ENCODE results near the gene CCP110. TPM values are rescaled to one million over a fixed set of nuclear protein-coding genes. Genes with fewer than 3 reads are reported as not detected.

CCP110 gene
- total and polyA plus RNA-seq, 7 experiments from 2014 or later: 9.2 to 33.0 (median 18.1) TPM

- ATAC-seq (no peak), DNase-seq (no peak)
- H3K4me1 Mint-ChIP-seq: peaks cover 0 to 11% (median under 1%) of the 10 kb centered on the region in 7 donors
- Histone ChIP-seq H3K27me3 (ENCODE audit: control insufficient read depth in 2 of 2, insufficient read depth in 2 of 2, low read length in 2 of 2) (no peaks in the 10 kb centered on the region), H3K36me3 (ENCODE audit: control insufficient read depth in 2 of 3, insufficient read depth in 3 of 3, low read length in 3 of 3) (no peaks in the 10 kb centered on the region), H3K9me3 (ENCODE audit: control insufficient read depth in 2 of 3, low read length in 3 of 3) (no peaks in the 10 kb centered on the region), H3K27ac (ENCODE audit: low read depth, low read length) (no peak overlapping the region), H3K4me3 (ENCODE audit: low read length) (no peak overlapping the region), H3K4me1 (ENCODE audit: control insufficient read depth in 2 of 2, insufficient read depth in 2 of 2, low read length in 2 of 2) (peaks cover 0 to 5% of the 10 kb centered on the region in 2 donors)
- no peaks in the 10 kb centered on the region for H3K27me3 Mint-ChIP-seq
- ChIA-PET CTCF (no interaction called here), POLR2A (no interaction called here)
- no peak overlapping the region for H3K4me3 Mint-ChIP-seq
- peaks cover 0 to 6% (median 4%) of the 10 kb centered on the region in 5 donors for H3K36me3 Mint-ChIP-seq
- intact Hi-C loops (cut with micrococcal nuclease): no loop called here
- H3K9me3 Mint-ChIP-seq: no peaks in the 10 kb centered on the region
- no peak overlapping the region for H3K27ac Mint-ChIP-seq
These were observed 25.9 kb downstream of the CCP110 start for GRCh38 chr16:19549673-19550072.

GRCh38 chr16:19555186-19555937, 31.6 kb downstream of the CCP110 start, which contains the start of gene VPS35L:
VPS35L (plus strand) TSS chr16:19555703; CDS start chr16:19555730, 27 bp downstream.
- POLR2A ChIA-PET: interaction anchor here (0.6 to 3.4 kb wide), 10 partner anchors 10 to 766 kb away, joined by 3 to 37 read pairs (median 6); partner anchors contain the start of genes ARL6IP1, CCP110, COQ7 and GDE1

GRCh38 chr16:19555938-19556771, 32.4 kb downstream of the CCP110 start:
- CTCF ChIA-PET: interaction anchor here (0.5 to 2.7 kb wide), 20 partner anchors 10 to 1333 kb away, joined by 3 to 19 read pairs (median 4); partner anchors contain the start of genes CCP110, GDE1, GPRC5B and IQCK
- no peak for ATAC-seq

More at GRCh38 chr16:19555186-19555937, 31.6 kb downstream of the CCP110 start, which contains the start of gene VPS35L:
- Histone ChIP-seq H3K36me3 (ENCODE audit: control insufficient read depth in 2 of 3, insufficient read depth in 3 of 3, low read length in 3 of 3) (peaks cover 0 to 7% (median 0%) of the 10 kb centered on the region in 3 experiments), H3K4me1 (ENCODE audit: control insufficient read depth in 2 of 2, insufficient read depth in 2 of 2, low read length in 2 of 2) (peaks cover 4 to 13% of the 10 kb centered on the region in 2 donors), H3K27ac (ENCODE audit: low read depth, low read length) (peak within 1 kb of the TSS; percentile 78), H3K27me3 (ENCODE audit: control insufficient read depth in 2 of 2, insufficient read depth in 2 of 2, low read length in 2 of 2) (no peaks in the 10 kb centered on the region), H3K4me3 (ENCODE audit: low read length) (peak within 1 kb of the TSS; percentile 86), H3K9me3 (ENCODE audit: control insufficient read depth in 2 of 3, low read length in 3 of 3) (no peaks in the 10 kb centered on the region)
- Mint-ChIP-seq H3K9me3 (peaks cover 0 to 4% (median 0%) of the 10 kb centered on the region in 11 donors), H3K27ac (peak within 1 kb of the TSS; percentile 92 to 98 (median 95)), H3K36me3 (peaks cover 0 to 9% (median 0%) of the 10 kb centered on the region in 5 donors), H3K27me3 (no peaks in the 10 kb centered on the region), H3K4me3 (peak within 1 kb of the TSS; percentile 91 to 100 (median 97)), H3K4me1 (peaks cover 0 to 30% (median 24%) of the 10 kb centered on the region in 7 donors)
- peak; percentile 98 for ATAC-seq
- intact Hi-C loops (cut with micrococcal nuclease): loop anchor here (1.0 to 5.0 kb wide), 8 partner anchors 32 to 1347 kb away; partner anchors contain the start of genes CCP110 (in 2 of the 2), COQ7 (in 2 of the 2), IQCK (in 2 of the 2) and KNOP1 (in 2 of the 2)
- peak; percentile 92 to 97 (median 95) for DNase-seq
- CTCF ChIA-PET: interaction anchor here (0.5 to 2.7 kb wide), 16 partner anchors 10 to 646 kb away, joined by 3 to 19 read pairs (median 4); partner anchors contain the start of genes CCP110, GDE1, GPRC5B and IQCK

GRCh38 chr16:19559242-19559910, 35.6 kb downstream of the CCP110 start:
- H3K27ac Mint-ChIP-seq: peak overlapping the region in 1 of 9 donors; percentile 32
- Histone ChIP-seq H3K27ac (ENCODE audit: low read depth, low read length) (no peak overlapping the region), H3K4me1 (ENCODE audit: control insufficient read depth in 2 of 2, insufficient read depth in 2 of 2, low read length in 2 of 2) (peaks cover 4 to 9% of the 10 kb centered on the region in 2 donors), H3K36me3 (ENCODE audit: control insufficient read depth in 2 of 3, insufficient read depth in 3 of 3, low read length in 3 of 3) (peaks cover 0 to 7% (median 0%) of the 10 kb centered on the region in 3 experiments), H3K9me3 (ENCODE audit: control insufficient read depth in 2 of 3, low read length in 3 of 3) (no peaks in the 10 kb centered on the region), H3K27me3 (ENCODE audit: control insufficient read depth in 2 of 2, insufficient read depth in 2 of 2, low read length in 2 of 2) (no peaks in the 10 kb centered on the region), H3K4me3 (ENCODE audit: low read length) (no peak overlapping the region)
- intact Hi-C loops (cut with micrococcal nuclease): loop anchor here (1.0 to 5.0 kb wide), 7 partner anchors 24 to 1343 kb away; partner anchors contain the start of genes DCUN1D3 (in 1 of the 2) and LYRM1 (in 1 of the 2)
- ChIA-PET POLR2A (no interaction called here), CTCF (interaction anchor here (0.6 to 1.0 kb wide), 2 partner anchors 41 to 311 kb away, joined by 3 read pairs; no protein-coding TSS in a partner anchor)
- no peak overlapping the region for H3K4me3 Mint-ChIP-seq
- H3K27me3 Mint-ChIP-seq: no peaks in the 10 kb centered on the region
- H3K36me3 Mint-ChIP-seq: peaks cover 0 to 15% (median 7%) of the 10 kb centered on the region in 5 donors
- H3K4me1 Mint-ChIP-seq: peaks cover 0 to 29% (median 20%) of the 10 kb centered on the region in 7 donors
- ATAC-seq: no peak
- DNase-seq: peak in 7 of 9 donors; percentile 25 to 58 (median 49)
- H3K9me3 Mint-ChIP-seq: peaks cover 0 to 7% (median 4%) of the 10 kb centered on the region in 11 donors

More at GRCh38 chr16:19555938-19556771, 32.4 kb downstream of the CCP110 start:
- peaks cover 0 to 7% (median 0%) of the 10 kb centered on the region in 5 donors for H3K36me3 Mint-ChIP-seq
- intact Hi-C loops (cut with micrococcal nuclease): loop anchor here (1.0 to 5.0 kb wide), 8 partner anchors 33 to 1346 kb away; partner anchors contain the start of genes CCP110 (in 2 of the 2), COQ7 (in 2 of the 2), IQCK (in 2 of the 2) and KNOP1 (in 2 of the 2)
- POLR2A ChIA-PET: interaction anchor here (0.6 to 3.4 kb wide), 10 partner anchors 32 to 766 kb away, joined by 3 to 37 read pairs (median 6); partner anchors contain the start of genes ARL6IP1, CCP110, COQ7 and GDE1
- H3K4me1 Mint-ChIP-seq: peaks cover 0 to 30% (median 24%) of the 10 kb centered on the region in 7 donors
- Histone ChIP-seq H3K36me3 (ENCODE audit: control insufficient read depth in 2 of 3, insufficient read depth in 3 of 3, low read length in 3 of 3) (peaks cover 0 to 7% (median 0%) of the 10 kb centered on the region in 3 experiments), H3K9me3 (ENCODE audit: control insufficient read depth in 2 of 3, low read length in 3 of 3) (no peaks in the 10 kb centered on the region), H3K4me1 (ENCODE audit: control insufficient read depth in 2 of 2, insufficient read depth in 2 of 2, low read length in 2 of 2) (peaks cover 4 to 13% of the 10 kb centered on the region in 2 donors), H3K4me3 (ENCODE audit: low read length) (peak overlapping the region; percentile 86), H3K27ac (ENCODE audit: low read depth, low read length) (peak overlapping the region; percentile 78), H3K27me3 (ENCODE audit: control insufficient read depth in 2 of 2, insufficient read depth in 2 of 2, low read length in 2 of 2) (no peaks in the 10 kb centered on the region)
- DNase-seq: peak in 6 of 9 donors; percentile 9 to 37 (median 12)
- no peaks in the 10 kb centered on the region for H3K27me3 Mint-ChIP-seq
- peaks cover 0 to 4% (median 0%) of the 10 kb centered on the region in 11 donors for H3K9me3 Mint-ChIP-seq
- peak overlapping the region; percentile 91 to 100 (median 97) for H3K4me3 Mint-ChIP-seq
- H3K27ac Mint-ChIP-seq: peak overlapping the region; percentile 92 to 98 (median 95)

GRCh38 chr16:19560078-19560477, 36.3 kb downstream of the CCP110 start:
- Histone ChIP-seq H3K27ac (ENCODE audit: low read depth, low read length) (no peak overlapping the region), H3K27me3 (ENCODE audit: control insufficient read depth in 2 of 2, insufficient read depth in 2 of 2, low read length in 2 of 2) (no peaks in the 10 kb centered on the region), H3K4me3 (ENCODE audit: low read length) (no peak overlapping the region), H3K9me3 (ENCODE audit: control insufficient read depth in 2 of 3, low read length in 3 of 3) (no peaks in the 10 kb centered on the region), H3K4me1 (ENCODE audit: control insufficient read depth in 2 of 2, insufficient read depth in 2 of 2, low read length in 2 of 2) (peaks cover 4 to 8% of the 10 kb centered on the region in 2 donors), H3K36me3 (ENCODE audit: control insufficient read depth in 2 of 3, insufficient read depth in 3 of 3, low read length in 3 of 3) (peaks cover 0 to 13% (median 3%) of the 10 kb centered on the region in 3 experiments)
- Mint-ChIP-seq H3K4me1 (peaks cover 0 to 24% (median 15%) of the 10 kb centered on the region in 7 donors), H3K4me3 (no peak overlapping the region), H3K27me3 (no peaks in the 10 kb centered on the region), H3K27ac (no peak overlapping the region), H3K9me3 (peaks cover 0 to 7% (median 4%) of the 10 kb centered on the region in 11 donors), H3K36me3 (peaks cover 0 to 20% (median 11%) of the 10 kb centered on the region in 5 donors)
- no peak for DNase-seq
- ChIA-PET POLR2A (no interaction called here), CTCF (interaction anchor here (1.0 kb wide), 1 partner anchor 40 kb away, joined by 3 read pairs; no protein-coding TSS in a partner anchor)
- no peak for ATAC-seq
- intact Hi-C loops (cut with micrococcal nuclease): no loop called here
